GM23248 (cell line): ENCODE data around the gene DSTYK.

Experiments used
- EZH2 ChIP-seq: fragments of 200-600 bp; sonication (generic); IDR thresholded peaks from 2 replicates; pipeline ENCODE4 v1.6.1; 2018; ENCODE audit warnings: antibody characterized with exemption, mild to moderate bottlenecking; ENCODE audit not compliant: insufficient read depth, poor library complexity, severe bottlenecking
- EZH2phosphoT487 ChIP-seq: fragments of 200-600 bp; sonication (generic); IDR thresholded peaks from 2 replicates; pipeline ENCODE4 v1.6.1; 2018; ENCODE audit warnings: antibody characterized with exemption, moderate library complexity, mild to moderate bottlenecking, low read depth; ENCODE audit not compliant: insufficient read depth

GRCh38 chr1:205169248-205169647, 42.3 kb downstream of the DSTYK start:
- TF ChIP-seq EZH2: no peak
- no peak for TF ChIP-seq EZH2phosphoT487
